Activated CD4-positive, alpha-beta T cell treated with anti-CD3 and anti-CD28 coated beads, Interleukin-2, Interleukin-6, amounts not matched to agents 100 ng/mL and 50 ng/mL, durations not matched to agents 16 hours and 8 hours (primary cell): Measurements from ENCODE around the gene GOLGA3.
"Not testable (repeated sequence)": the region's sequence is repeated elsewhere in the genome, so short reads cannot be mapped to it uniquely, and the experiment has no call there.

ENCODE experiments used
- DNase-seq: peaks from one replicate; pipeline ENCODE4 v3.0.0-alpha.2; 2020

The GOLGA3 gene

GRCh38 chr12:132775502-132776229 lies 53.0 kb downstream of the GOLGA3 start:
- DNase-seq: no peak

DNA sequence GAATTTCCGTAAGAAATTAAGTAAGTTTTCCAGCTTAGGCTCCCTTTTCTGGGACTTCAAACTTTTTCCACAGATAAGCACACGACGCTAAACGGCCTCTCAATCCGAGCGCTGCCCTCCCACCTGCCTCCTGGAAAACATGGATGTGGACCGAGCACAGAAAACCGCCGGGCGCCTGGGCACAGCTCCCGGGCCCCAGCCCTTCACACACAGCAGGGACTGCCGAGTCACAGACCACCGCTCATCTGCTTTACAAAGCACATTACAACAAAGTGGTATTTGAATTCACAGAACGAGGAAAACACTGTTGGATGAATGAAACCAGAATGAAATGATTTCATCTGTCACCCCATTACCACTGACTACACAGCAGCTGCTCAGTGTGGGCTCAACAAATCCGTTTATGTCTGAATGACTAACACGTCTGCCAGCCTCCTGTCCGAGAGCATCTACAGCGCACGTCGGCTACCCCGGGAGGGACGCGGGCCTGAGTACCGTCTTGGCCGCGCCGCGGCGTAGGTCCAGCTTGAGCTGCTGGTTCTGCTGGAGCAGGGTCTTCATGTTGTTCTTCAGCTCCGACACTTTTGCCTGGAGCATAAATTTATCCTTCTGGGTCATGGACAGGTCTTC lies 53.9 kb downstream of the GOLGA3 start:
- no peak for DNase-seq

GRCh38 chr12:132774159-132774558 lies 54.5 kb downstream of the GOLGA3 start:
- no peak for DNase-seq

- DNase-seq: no peak
Measured at GRCh38 chr12:132773077-132773955, 55.4 kb downstream of the GOLGA3 start.

DNA sequence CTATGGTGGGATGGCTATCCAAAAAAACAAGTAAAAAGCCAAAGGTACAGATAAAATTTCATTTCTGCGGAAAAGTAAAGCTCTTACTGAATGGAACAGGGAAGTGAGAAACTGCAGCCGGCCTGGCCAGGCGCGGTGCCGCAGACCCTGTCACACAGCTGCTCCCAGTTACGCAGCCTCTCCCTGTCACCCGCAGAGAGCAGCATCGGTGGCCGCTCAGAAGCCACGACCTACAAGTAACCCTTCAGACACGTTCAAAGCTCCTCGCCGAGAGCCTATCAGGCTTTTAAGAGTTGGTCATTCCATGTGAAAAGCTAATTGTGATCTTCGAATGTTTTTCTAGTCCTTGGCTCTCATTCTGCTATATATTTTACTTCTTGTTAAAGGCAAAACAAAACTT lies 56.1 kb downstream of the GOLGA3 start:
- no peak for DNase-seq

DNA sequence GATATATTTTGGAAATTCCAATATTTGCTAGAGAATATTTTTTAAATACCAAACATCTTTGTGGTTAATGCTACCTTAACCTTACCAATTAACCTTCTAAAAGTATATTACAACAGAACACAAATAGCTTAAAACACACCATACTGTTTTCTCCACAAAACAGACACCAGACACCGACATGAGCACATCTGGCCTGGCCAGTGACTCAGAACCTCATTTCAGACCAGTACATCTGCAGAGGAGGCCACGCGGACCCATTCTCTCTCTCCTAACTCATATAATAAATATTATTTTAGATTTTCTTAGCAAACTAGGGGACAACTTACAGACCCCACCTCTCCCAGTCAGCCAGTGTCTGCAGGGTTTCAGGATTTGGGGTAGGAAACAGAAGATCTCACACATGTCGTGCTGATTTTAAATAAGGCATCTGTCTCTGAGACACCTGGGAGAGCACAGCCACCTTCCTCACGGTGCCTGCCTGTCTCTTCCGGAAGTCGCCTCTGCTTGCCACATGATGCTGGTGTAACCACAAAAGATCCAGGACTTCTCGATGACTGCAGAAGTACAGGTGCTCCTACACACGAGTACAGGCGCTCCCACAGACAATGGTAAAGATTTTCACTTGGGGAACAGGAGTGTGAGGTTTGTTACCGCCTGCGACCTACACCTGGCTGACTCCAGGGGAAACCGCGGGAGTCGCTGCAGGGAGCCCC lies 57.4 kb downstream of the GOLGA3 start:
- DNase-seq: peak; percentile 61

DNA sequence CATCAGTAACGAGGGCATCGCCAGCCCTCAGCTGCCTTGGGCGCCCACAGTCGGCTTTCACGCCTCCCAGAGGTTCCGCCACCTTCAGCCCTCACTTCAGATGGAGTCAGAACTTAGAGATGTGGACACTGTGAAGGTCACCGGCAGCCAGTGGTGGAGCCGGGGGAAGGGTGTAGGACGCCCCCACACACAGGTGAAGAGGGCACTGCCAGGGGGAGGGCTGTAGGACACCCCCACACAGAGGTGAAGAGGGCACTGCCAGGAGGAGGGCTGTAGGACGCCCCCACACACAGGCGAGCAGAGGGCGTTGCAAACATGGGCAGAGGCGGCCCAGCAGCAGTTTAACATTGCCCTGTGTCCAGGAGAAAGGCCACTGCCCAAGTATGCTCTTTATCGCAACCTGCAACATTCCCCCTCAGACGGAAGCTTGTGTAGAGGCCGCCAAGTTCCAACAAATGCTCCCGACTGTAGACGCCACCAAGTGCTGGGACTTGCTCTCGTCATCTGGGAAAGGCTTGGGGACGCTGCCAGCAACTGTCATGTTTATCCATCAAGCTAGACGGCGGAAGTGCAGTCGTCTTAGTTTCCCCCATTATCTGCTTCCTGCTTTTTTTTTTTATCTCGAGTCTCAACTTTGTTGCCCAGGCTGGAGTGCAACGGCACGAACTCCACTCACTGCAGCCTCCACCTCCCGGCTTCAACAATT lies 62.1 kb downstream of the GOLGA3 start:
- DNase-seq: no peak

- no peak for DNase-seq
Measured at GRCh38 chr12:132765361-132765760, 63.3 kb downstream of the GOLGA3 start.

DNA sequence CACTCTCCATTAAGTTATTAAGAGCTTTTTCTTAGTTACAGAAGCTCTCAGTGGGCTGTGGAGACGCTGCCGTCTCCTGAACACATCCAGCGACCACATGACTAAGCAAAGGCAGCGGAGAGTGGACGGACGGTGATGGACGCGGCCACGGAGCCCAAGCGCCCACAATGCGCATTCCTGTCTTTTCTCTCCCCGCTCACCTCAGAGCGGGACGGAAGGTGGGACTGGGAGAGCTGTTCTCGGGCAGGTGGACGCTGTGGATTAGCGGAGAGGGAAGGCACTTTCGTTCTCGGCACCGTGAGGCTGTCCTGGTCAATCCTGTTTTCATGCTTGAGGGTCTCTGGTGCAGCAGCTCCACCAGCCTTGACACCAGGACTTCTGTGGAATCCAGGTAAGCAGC lies 64.4 kb downstream of the GOLGA3 start:
- DNase-seq: no peak

DNA sequence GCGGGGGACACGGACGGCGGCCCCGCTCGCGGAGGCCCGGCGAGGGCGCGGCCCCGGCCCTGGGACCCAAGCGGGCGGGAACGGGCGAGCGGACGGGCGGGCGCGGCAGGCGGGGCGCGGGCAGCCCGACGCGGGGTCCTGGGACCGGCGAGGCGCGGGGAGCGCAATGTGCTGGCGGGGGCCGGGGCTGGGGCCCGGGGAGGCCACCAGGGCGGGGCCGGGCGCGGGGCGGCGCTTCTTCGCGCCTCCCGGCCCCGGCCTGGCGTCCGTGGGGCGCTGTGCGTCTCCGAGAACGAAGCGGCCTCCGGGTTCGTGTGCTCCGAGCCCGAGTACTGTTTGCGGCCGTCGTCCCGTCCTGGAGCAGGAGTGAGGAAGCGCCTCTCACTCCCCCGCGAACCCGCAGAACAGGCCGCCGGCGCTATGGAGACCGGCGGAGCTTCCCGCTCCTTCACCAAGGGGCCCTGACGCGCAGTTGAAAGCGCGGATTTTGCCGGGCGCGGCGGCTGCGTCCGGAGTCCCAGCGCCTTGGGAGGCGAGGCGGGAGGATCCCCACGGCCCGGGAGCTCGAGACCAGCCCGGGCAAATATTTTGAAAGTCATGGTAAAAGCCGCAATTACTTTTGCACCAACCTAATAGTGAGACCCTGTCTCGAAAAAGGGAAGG lies 66.6 kb downstream of the GOLGA3 start:
- DNase-seq: peak; percentile 90

GRCh38 chr12:132761032-132761920 lies 67.4 kb downstream of the GOLGA3 start, which contains the start of gene ANKLE2:
Gene ANKLE2 (minus strand): TSS chr12:132761832. CDS start chr12:132761798, 34 bp downstream.
- DNase-seq: peak; percentile 71

- DNase-seq: no peak
Measured at GRCh38 chr12:132759359-132759758, 69.3 kb downstream of the GOLGA3 start.

DNA sequence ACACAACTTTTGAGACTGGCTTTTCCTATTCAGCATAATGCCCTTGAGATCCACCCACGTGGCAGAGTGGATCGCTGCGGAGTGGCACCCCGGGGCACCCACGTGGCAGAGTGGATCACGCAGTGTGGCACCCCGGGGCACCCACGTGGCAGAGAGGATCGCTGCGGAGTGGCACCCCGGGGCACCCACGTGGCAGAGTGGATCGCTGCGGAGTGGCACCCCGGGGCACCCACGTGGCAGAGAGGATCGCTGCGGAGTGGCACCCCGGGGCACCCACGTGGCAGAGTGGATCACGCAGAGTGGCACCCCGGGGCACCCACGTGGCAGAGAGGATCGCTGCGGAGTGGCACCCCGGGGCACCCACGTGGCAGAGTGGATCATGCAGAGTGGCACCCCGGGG lies 69.8 kb downstream of the GOLGA3 start:
- DNase-seq: not testable (repeated sequence)

DNA sequence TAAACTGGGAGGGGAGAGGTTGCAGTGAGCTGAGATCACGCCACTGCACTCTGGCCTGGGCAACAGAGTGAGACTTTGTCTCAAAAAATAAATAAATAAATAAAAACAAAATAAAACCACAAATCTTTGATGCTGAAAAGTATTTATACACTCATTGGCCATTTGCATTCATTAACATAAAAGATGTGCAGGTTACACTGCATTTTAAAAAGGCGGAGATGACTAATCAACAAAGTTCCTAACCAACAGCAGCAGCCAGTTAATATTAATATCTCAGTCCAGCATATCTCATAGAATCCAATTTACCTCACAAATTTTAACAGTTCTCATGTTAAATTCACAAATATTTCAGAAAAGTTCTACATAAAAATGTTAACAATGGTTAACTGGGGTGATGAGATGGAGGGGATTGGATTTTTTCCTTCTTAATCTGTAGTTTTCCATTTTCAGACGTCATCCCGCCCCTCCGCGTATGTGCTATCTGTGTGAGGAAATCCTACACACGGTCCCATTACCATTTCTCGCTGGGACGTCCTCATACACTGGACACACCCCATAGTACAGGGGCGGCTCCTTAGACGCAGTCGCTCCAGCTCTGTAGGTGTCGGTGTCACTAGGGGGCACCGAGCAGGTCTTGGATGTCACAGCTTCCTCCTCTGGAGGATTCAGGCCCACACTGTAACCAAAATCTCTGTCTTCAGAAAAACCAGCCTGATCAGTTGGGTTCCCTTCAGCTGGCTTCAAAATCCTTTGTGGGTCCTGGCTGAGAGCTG lies 74.3 kb downstream of the GOLGA3 start:
- no peak for DNase-seq

- DNase-seq: not testable (repeated sequence)
Measured at GRCh38 chr12:132753670-132754069, 75.0 kb downstream of the GOLGA3 start.

DNA sequence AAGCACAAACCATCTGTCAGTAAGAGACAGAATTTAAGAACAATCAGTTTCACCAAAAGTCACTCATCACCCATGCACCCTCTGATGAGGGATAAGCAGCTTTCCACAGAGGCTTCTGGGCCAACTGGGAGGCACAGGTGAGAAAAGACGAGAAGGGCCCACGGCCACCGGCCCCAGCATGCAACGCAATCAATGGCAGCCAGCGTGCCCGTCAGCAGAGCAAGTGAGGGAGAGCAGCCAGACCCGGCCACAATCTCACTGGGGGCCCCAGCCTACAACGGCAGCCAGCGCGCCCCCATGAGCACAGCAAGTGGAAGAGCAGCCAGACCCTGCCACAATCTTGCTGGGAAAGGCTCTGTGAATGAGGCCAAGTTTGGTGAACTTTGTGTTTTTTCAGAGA lies 80.3 kb downstream of the GOLGA3 start:
- DNase-seq: no peak

DNA sequence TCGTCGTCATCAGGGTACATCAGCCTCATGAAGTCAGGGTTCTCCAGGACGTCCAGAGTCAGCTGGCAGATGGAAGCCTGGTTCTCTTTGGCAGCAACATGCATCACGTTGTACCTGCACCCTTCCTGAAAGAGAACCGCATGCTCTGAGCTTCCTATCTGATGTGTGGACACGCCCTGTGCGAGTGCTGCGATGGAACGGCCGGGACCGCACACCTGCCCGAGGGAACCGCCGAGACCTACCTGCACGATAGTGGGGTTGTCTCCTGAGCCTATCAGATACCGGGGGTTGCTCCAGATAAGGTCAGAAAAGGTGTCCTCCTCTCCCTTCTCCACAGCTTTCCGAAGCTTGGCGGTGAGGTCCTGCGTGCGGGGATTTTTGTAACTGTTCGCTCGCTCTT lies 80.8 kb downstream of the GOLGA3 start:
- no peak for DNase-seq

- DNase-seq: no peak
Measured at GRCh38 chr12:132747395-132747794, 81.3 kb downstream of the GOLGA3 start.

DNA sequence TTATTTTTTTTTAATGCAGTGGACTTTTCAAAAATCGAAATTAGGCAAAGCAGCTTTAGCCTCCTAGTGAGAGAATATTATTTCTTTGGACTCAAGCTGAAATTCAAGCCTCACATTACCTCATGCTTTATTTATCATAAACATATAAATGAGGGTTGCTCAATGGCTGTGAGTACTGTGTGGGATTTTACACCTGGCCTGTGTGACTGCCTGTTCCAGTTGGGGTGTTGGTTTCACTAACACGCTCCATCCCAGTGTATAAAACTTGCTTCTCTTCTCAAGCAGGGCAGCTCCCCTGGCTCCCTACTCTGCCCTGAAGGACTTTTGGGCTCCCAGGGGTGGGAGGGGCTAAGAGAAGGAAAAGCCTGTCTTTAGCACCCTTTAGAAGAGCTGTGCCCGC lies 82.1 kb downstream of the GOLGA3 start:
- DNase-seq: no peak

GRCh38 chr12:132743831-132744230 lies 84.8 kb downstream of the GOLGA3 start:
- no peak for DNase-seq
